ENCODE data around the gene SLC9A2.

- no peak for TF ChIP-seq CTCF (IDR thresholded peaks at IDR 0.05)
- no peak for TF ChIP-seq POLR2A (IDR thresholded peaks at IDR 0.05)
Observed at GRCh38 chr2:102690012-102690411, 70.7 kb downstream of the SLC9A2 start.
